Posterior cingulate gyrus (tissue), 11 donors: ENCODE data around the gene TOP2B.

Experiments used
- DNase-seq, 10 donors: peaks; one replicate each; pipeline versions ENCODE4 v3.0.0 to v3.0.0-alpha.2; 2020 to 2021; ENCODE audit warnings: mixed read lengths in 3 of 10
- intact Hi-C: fragments of 100-400 bp; cut with DNase I; formaldehyde crosslinking; loops from one replicate; pipeline ENCODE4 v1.15.1; 2023

TOP2B gene

DNA sequence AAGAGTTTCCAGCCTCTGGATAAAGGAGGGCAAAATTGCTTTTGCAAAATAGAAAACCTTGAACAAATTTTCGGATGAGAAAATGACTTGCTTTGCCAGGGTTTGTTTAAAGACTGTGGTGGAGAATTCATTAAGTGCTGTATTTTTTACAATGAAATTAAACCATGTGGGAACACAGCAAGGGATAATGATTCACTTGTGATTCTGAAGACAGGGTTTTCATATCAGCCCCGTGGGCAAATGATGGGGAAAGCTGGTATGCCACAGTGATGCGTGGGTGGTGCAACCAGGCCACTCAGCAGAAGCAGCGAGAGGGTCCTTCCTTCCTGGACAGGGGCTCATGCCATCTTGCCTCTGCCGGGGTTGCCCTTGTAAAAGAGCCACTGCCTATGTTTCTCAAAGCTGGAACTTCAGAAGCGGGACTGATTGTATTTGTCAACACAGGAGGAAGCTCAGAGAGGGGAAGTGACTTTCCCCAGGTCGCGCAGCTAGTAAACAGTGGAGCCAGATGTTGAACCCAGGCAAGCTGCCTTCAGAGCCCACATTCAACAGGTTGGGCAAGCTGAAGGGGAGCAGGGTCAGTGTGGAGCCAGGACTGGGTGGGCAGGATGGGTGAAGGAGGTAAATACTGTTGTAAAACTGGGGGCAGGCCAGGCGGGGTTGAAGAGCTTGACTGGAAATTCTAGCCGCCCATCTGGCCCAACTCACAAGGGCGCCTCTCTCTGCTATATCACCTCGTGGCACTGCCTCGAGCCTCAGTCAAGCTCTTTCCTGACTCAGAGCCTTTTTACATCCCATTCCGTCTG is 79.1 kb downstream of the TOP2B start:
- intact Hi-C loops: no loop called here
- DNase-seq: peak in 1 of 10 donors; percentile 70

DNA sequence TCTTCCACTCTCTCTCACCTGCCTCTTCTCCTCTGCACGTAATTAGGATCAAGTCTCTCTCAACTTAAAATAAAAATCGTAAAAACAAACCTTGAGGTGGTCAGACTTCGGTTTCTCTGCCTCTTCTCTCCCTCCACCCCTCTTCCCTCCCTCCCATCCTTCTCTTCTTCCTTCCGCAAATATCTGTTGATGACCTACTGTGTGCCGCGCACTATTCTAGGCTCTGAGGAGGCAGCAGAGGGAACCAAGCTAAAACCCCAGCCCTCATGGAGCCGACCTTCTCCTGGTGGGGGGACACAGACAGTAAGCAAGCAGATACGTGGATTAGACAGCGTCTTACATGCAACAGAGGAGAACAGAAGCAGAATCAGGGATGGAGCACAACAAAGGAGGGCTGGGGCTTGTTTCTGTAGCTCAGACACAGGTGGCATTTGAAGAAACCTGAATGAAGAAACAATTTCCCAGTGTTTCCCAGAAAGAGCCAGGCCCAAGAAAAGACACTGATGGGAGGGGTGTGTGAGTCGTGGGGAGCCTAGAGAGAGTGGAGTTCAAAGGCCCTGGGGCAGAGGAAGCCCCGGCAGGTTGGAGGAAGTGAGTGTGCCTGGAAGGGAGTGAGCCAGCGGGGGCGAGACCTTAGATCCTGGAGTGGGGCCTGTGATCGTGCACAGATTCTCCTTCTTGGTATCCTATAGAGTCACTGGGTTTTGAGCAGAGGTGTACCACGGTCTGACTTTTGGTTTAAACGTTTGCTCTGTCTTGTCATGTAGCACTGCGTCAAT is 80.5 kb downstream of the TOP2B start:
- DNase-seq: no peak
- intact Hi-C loops: no loop called here

DNA sequence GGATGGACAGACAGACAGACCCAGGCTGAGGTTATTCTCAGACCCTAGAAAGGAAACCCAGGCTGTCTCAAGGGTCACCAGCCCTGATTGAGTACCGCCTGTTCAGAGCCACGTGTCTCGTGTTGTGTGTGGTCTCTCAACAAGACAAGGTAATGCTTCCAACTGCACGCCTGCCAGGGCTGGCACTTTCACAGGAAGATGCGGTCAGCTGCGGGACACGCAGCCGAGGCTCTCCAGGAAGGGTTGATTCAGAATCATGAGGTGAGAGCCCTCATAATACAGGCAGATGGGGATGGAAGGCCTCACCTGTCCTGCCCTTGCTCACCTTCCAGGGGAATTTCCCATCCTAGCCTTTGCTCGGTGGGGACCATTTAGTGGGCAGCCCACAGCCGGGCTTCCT is 81.4 kb downstream of the TOP2B start:
- intact Hi-C loops: no loop called here

DNA sequence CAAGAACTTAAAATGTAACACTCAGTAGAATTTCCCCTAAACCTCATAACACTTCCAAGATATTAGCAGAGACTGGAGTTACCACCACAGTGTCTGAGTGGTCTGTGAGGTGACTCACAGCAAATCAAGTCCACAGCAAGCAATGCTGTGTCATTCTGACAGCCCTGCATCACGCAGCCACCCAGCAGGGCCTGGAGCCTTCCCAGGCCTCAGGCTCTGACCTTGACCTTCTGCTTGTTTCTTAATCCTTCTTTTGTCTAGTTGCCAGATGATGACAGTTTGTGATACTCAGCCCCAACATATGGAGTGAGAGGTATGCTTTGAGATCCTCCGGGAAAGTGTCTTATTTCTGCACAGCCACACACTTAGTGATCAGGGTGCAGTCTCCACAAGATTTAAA is 82.5 kb downstream of the TOP2B start:
- intact Hi-C loops: no loop called here
- no peak for DNase-seq

More for the DNA sequence above, 81.4 kb downstream of the TOP2B start:
- peak in 1 of 10 donors; percentile 72 for DNase-seq

DNA sequence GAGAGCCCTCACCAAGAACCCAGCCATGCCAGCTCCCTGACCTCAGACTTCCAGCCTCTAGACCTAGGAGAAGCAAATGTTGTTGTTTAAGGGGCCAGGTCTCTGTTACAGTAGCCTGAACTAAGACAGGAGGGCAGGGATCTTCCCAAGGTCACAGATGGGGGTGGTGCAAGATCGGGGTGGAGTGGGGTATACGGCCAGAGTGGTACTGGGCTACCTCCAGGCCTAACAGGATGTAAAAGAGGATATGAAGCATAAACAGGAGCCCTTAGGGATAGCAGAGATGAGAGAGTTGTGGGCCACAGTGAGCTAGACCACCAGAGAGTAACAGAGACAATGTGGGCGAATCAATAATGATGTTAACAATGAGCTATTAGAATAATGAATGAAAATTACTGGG is 82.9 kb downstream of the TOP2B start:
- intact Hi-C loops: no loop called here
- no peak for DNase-seq

DNA sequence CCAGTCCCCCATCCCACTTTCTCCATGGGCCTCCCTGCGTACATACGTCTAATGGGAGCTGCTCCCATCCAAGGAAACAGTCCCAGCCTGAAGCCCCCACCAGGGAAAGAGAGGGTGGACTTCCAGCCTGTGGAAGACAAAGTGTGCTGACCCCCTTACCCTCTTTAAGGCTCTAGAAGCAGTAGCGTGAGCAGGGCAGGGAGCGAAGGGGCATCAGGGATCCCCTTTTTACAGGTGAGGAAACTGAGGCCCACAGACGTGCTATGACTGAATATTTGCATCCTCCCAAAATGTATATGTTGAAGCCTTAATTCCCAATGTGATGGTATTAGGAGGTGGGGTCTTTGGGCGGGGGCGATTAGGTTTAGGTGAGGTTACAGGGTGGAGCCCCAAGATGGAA is 83.4 kb downstream of the TOP2B start:
- DNase-seq: no peak
- intact Hi-C loops: no loop called here

DNA sequence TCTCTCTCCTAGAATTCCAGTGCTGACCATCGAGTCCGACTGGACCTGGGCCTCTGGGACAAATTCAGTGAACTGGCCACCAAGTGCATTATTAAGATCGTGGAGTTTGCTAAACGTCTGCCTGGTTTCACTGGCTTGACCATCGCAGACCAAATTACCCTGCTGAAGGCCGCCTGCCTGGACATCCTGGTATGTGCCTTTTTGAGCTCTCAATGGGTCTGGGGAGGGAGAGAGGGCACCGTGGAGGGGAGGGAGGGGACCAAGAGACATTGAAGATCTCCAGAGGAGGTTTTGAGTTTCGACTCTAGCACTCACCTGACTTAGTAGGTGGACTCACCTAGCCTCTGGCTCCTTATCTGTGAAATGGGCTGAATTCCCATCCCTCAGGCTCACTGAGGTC is 84.2 kb downstream of the TOP2B start:
- DNase-seq: no peak
- intact Hi-C loops: no loop called here

DNA sequence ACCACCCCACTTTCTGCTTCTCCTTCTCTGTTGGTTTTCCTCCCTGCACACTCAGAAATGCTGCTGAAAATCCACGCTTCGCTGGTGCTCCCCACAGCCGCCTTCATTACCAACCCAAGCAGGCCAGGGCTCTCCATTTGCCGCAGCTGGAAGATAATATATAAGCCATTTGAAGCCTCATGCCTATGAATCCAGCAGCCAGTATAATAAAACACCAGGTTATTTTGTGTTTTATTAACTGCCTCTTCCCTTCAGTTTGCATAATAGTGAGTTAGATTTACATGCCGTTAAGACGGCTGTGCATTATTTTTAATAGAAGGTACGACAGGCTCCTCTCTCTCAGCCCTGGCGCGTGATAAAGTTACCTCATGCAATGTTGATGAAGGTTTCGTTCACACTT is 86.6 kb downstream of the TOP2B start:
- intact Hi-C loops: no loop called here
- no peak for DNase-seq

DNA sequence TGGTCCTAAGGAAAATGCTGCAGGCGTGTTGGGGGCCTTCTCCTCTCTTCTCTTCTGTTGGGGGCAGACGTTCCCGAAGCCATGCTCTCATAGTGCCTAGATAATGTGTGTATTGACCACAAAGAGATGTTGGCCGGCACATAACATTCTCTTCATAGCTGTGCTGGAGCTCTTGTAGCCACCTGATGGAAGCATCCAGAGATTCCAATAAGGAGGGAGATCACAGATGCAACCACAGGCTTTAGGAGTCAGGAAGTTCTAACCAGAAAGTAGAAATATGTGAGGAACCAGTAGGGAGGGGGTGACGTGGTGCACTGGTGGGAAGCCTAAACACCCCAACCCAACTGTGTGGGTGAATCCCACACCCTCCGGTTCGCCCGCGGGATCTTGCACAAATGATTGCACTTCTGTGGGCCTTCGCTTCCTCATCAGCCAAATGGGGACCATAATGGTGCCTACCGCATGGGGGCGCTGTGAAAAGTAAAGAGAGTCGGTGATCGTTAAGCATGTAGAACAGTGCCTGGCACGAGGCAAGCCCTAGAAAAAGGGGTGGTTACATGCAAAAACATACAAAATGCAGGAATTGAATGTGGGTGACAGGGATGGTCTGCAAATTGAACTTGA is 87.8 kb downstream of the TOP2B start:
- DNase-seq: peak in 1 of 10 donors; percentile 55
- intact Hi-C loops: no loop called here

DNA sequence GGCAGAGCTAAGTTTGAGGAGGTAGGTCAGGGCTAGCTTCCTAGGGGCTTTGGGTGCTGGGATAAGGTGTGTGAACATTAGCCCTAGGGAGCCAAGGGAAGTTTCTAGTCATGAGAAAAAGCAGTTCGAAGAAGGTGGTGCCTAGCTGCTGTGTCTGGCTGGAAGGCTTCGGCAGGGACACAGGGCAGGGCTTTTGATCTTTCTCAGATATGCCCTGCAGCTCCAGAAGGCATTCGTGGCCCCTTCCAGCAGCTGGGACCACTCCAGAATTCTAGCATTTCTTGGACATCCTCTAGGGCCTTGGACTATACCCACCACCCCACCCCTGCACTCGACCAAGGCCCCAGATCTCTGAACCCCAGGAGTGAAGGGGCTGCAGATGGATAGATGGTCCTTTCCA is 88.6 kb downstream of the TOP2B start:
- intact Hi-C loops: no loop called here
- no peak for DNase-seq

DNA sequence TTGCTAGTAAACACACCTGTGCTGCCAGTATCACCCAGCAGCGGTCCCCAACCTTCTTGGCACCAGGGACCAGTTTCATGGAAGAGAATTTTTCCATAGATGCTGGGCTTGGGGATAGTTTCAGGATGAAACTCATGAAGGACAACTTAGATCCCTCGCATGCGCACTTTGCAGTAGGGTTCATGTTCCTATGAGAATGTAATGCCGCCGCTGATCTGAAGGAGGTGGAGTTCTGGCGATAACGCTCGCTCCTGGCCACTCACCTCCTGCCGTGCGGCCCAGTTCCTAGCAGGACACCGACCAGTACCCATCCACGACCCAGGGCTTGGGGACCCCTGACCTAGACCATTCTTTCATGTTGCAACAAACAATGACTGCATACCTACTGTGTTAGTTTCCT is 89.7 kb downstream of the TOP2B start:
- DNase-seq: peak in 1 of 10 donors; percentile 55
- intact Hi-C loops: no loop called here

DNA sequence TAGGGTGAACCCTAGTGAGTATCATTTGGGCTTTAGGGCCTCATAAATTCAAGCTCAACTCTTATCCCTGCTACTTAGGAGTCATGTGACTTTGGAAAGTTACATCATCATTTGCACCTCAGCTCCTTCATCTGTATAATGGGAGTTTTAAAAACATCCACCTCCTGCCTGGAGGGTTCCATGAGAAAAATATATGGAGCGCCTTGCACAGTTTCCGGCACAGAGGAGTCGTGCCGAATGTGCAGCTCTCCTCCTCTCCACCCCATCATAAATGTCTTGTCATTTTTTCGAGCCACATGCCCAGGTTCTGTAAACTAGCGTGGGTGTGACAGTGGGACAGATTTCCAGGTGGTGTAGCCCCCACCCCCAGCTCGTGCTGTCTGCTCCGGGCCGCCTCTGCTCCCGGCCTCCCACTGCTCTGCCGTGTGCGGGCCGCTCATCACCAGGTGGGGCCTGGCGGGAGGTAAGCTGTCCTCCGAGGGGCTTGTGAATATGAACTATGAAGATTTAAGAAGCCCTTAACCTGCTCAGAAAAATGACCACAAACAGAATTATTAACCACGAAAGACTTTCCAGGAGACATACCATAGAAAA is 90.4 kb downstream of the TOP2B start:
- DNase-seq: peak in 1 of 10 donors; percentile 74
- intact Hi-C loops: no loop called here

DNA sequence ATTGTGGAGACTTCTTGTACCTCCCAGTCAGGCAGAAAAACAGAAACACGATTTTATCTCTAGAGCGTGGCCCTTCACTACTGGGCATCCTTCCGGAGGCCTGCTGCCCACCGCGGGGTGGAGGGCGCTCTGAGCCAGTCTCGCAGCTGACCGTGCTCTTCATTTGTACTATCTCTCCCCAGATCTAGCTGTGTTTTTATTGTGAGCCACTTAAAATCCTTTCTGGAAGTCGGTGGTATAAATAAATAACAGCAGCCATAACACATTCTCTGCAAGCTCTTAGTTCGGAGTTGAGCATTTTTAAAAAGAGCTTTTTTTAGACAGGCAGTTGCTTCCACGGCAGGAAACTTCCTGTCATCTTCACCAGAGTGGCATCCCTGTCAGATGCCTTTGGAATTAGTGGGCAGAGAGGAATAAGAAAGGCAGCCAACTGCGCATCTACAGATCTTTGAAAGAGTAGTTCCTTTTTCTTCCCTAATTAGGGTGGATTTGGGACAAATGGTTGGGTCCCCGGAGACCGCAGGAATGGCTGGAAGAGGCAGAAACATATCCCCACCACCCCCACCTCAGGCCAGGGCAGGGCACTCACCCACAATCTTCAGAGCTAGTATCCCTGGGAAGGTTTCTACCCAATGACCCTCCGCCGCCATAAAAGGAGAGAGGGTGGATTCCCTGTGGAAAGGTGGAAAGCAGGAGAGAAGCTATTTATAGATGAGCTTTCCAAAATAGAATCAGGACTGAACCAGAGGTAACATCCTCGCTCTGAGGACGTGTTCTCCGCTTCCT is 91.1 kb downstream of the TOP2B start:
- intact Hi-C loops: no loop called here
- no peak for DNase-seq

DNA sequence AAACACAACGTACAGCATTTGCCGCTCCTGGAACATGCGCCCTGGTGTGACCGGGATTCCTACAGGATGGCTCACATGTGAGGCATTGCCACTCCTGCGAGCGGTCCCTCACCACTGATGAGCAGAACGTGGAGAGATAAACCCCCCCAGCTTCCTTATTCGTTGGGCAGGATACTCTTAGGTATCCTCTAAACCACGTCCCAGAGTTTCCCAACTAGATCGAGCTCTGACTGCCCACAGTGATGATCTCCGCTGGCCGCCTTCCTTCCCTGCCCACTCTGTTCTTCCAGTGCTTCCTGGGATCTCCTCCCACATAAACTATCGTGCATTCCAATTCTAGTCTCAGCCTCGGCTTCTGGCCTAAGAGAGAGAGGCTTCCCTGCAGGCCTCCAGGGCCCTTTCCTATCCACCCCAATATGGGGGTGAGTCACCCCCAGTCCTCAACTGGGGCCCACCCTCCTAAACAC is 91.8 kb downstream of the TOP2B start:
- DNase-seq: peak in 8 of 10 donors; percentile 40 to 92 (median 62)
- intact Hi-C loops: no loop called here

DNA sequence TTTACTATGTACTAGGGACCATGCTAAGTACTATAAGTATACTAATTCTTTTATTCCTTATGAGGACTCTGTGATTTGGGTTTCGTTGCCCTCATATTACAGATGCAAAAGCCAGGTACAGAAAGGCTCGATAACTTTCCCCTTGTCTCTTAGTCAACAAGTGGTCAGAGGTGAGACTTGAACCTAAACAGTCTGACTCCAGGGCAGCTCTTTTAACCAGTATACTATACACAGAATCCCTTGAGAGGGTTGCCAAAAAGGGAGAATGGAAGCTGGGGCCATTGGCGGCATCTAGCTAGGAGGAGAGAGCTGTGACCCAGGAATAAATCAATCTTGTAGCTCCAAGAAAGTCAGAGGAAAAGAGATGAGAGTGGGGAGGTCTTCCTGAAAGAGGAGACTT is 92.4 kb downstream of the TOP2B start:
- intact Hi-C loops: no loop called here
- DNase-seq: no peak

DNA sequence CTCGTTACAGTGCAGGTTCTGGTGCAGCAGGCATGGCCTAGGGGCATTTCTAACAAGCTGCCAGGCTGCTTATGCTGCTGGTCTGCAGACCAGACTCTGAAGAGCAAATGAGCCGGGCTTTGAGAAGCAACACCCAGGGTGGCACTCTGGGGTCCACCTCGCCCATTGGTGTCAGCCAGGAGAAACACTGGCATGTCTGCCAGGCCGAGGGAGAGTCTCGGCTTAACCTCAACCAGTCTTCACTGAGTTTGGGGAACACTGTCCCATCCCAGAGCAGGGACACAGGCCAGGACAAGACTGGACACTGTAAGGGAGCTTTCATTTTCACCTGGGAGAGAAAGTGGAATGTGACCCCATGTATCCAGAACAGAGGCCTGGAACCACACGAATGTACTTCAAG is 93.4 kb downstream of the TOP2B start:
- DNase-seq: peak in 1 of 10 donors; percentile 66
- intact Hi-C loops: no loop called here

DNA sequence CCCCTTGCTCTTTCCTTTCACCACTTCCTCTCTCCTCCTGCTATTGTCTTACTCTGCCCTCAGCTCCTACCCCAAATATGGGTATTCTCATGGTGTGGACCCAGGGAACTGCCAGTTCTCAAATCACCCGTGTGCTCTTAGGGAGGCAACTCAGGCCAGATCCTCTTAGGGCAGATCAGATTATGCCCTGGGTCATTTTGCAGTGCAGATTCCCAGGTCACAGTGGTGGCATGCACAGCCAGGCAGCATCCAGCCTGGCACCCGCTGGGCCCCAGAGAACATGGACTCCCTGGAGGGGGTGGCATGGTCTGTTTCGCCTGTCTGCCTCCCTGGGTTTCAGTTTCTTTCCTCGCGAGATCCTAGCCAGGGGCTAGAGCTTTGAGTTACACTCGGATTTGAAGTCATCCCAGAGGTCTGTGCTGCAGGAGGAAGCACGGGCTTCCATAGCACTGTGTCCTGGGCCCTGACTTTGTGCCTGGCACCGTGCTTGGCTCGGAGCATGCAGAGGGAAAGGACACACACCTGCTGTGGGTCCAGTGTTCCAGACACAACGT is 96.1 kb downstream of the TOP2B start:
- intact Hi-C loops: no loop called here
- DNase-seq: no peak

DNA sequence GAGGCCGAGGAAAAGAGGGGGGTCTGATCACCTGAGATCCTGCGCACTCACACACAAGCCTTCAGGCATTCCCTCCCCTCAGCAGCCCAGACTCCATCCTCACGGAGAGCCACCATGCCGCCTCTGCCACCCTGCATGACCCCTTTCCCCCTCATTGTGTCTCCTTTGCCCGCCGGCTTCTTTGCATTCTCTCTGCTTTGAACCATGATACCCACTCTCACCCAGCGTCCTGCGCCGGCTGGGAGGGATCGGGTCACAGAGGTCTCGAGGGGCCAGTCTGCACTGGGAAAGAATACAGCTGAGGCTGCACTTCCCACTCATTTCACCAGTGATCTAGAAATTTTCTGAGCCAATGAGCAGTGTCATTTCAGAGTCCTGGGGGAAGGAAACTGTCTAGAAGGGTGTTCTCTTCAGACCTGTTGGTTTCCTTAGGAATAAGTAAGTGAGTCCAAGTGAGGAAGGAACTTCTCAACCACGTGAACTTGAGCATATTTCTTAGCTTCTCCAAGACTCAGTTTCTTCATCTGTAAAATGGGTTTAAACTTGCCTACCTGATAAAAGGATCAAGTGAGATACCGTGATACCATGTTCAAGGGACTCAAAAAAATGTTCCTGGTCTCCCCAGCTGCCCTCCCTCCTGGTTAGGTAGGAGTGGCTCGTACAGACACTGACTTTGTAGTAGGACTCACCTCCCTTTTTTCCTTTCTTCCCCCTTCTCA is 96.7 kb downstream of the TOP2B start:
- intact Hi-C loops: no loop called here
- peak in 1 of 10 donors; percentile 70 for DNase-seq

DNA sequence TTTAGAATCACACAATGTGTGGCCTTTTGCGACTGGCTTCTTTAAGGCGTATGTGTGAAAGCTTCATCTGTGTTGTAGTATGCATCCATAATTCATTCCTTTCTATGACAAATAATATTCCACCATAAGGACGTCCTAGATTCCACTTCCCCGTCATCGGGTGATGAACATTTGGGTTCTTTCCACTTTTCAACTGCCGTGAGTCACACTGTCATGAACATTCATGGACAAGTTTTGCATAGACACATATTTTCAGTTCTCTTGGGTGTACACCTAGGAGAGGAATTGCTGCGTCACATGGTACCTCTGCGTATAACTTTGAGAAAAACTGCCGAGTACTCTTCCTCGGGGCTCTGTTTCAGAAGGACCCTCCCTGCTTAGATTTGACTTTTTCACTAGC is 97.3 kb downstream of the TOP2B start:
- DNase-seq: no peak
- intact Hi-C loops: no loop called here
